Measurements from ENCODE around the gene PLEKHG7.

- TF ChIP-seq POLR2A (IDR thresholded peaks at IDR 0.05) (no peak), CTCF (IDR thresholded peaks at IDR 0.05) (no peak)
Observed at GRCh38 chr12:92733181-92733580, 30.4 kb downstream of the PLEKHG7 start.

Measured in body of pancreas (tissue), 4 donors.